Measurements from ENCODE around the gene NUP88.
"Not testable (repeated sequence)": the region's sequence is repeated elsewhere in the genome, so short reads cannot be mapped to it uniquely, and the experiment has no call there.

The NUP88 gene

GRCh38 chr17:5419356-5419958 lies at the start of gene NUP88:
NUP88 (minus strand) TSS chr17:5419662; CDS start chr17:5419650, 12 bp downstream.
- DNase-seq = peak; percentile 96

DNA sequence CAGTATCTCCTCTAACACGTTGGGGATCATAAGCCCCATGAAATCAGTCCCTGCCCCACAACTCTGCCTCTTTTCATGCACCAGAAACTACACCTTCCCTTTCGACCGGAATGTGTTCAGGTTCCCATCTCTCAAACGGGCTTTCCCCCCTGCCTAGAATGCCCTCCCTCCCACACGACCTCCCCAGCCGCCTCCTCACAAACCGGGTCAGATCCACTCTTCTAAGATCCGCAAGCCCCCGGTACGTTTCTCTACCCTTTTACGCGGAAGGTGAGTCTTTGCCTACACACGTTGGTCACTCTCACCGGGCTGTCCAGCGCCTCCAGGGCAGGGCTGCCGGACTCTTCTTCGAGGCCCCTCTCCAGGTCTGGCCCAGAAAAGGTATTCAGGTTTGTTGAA lies 48.6 kb upstream of the NUP88 start:
- DNase-seq = peak; percentile 4

DNA sequence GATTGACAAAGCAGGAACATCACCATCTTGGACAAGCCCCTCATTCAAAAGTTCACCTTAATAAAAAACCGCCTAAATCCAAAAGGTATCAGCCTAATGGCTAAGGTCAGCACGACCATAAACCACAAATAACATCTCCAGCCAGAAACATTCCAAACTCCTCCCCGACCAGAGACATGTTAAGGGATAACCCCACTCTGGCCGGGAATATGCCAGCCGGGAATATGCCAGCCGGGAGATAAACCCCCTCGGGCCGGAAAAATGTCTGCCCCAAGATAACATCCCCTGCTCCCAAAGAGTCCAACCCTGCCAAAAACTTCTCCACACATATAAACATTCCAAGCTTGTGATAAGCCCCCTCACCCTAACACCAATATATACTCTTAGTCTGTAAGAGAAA lies 48.0 kb upstream of the NUP88 start:
- no peak for DNase-seq

DNA sequence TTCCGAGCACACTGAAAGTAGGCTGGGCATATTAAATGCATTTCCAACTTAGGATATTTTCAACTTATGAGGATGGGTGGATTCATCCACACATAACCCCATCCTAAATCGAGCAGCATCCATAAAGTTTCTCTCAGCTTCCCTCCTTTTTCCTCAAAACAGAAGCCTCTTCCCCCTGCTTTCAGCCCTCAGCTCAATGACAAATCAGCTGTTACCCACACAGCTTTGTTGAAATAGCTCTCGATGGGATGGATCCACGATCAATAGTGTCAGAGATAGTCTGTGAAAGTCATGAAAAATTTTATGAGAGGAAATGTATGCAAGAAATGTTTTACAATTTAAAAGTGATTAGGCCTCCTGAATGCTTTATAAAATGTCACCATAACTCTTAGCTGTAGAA lies 46.8 kb upstream of the NUP88 start:
- no peak for DNase-seq

DNA sequence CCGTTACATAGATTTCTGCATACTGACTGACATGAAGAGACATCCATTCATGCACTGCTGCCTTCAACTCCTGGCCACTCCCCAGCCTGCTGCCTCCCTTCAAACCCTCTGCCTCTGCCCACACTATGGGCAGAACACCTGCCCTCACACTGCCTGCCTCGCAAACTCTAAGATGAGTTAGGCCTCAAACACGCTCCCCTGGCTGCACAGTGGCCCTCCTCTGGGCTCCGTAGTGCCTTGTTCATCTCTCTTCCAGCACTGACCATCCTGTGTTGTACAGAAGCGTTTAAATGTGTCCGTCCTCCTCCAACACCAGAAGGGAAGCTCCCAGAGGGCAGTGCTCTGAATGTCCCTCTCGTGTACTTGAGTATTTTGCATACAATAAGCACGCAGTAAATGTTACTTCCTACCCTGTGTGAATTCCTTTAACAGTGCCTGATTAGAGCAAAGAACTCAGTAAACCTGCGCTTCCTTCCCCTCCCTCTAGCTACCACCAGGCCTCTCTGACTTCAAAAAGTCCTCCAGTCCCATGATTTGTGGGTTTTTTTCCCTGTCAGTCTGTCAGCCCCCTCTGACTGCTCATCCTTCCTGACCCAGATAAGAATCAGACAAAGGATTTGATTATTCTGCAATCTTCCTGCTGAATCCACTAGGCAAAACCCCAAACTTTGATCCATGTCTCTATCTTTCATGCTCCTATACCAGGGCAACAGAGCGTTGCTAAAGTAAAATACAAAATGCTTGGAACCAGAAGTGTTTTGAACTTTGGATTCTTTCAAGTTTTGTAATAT lies 45.5 kb upstream of the NUP88 start:
- DNase-seq = no peak

DNA sequence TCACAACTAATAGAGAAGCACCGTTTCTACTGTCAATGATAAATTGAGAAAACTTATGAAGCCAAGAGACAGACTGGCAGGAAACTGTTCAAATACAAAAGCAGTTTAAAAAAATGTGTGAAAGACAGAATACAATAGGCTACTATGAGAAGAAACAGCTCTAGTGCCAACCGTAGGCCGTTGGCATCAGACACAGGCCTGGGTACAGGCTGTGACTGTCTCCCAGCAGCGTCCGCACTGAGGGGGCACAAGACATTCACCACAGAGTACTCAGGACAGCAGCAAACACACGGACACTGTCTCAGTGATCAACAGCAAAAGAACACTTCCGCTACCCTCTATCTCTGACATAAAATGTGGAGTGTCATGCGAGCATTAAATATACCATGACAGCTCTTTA lies 27.3 kb upstream of the NUP88 start:
- DNase-seq = no peak

DNA sequence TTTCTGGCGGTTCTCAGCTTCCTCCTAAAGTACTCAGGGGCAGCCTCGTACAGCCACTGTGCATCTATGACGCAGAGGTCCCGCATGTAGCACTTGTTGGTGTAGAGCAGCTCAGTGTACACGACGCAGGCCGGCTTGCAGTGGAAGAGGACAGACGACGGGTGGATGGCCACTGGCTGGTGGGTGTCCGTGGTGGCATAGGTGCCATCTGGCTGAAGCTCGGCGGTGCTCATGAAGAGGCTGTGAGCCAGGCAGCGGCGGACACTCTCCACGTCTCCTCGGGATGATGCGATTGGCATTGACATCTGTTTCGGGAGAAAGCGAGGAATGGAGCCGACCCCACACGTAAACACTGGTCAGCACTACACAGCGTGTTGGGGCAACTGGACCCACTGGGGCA lies 24.7 kb upstream of the NUP88 start:
- DNase-seq = no peak

DNA sequence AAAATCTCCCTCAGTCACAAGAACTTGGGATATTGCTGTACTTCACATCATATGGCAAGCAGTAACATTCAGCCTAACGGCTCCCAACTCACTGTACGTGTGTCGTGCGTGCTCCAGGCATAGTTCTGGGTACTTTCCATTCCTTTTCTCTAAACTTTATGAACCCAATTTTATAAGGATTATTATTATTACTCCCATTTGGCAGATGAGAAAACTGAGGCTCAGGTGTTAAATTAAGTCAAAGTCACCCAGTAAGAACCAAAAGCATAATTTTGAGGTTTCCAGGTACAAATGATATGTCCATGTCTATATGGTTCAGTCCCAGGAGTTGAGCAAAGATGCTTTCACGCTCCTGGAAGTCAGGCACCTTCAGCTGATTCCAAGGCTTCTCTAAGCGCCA lies 24.3 kb upstream of the NUP88 start:
- DNase-seq = no peak

DNA sequence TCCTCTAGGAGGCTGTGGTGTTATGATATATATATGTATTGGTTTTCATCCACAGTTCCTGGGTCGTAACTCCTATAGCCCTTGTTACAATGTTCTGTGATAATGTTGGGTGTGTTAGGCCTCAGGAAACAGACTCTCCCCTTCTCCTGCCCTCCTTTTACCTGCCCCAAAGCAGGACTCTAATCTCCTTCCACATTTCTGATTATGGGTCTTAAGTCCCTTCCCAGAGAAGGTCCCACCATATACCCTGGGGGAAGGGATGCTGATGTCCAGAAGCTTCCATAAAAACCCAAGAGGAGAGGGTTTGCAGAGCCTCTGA lies 19.9 kb upstream of the NUP88 start:
- DNase-seq = no peak

DNA sequence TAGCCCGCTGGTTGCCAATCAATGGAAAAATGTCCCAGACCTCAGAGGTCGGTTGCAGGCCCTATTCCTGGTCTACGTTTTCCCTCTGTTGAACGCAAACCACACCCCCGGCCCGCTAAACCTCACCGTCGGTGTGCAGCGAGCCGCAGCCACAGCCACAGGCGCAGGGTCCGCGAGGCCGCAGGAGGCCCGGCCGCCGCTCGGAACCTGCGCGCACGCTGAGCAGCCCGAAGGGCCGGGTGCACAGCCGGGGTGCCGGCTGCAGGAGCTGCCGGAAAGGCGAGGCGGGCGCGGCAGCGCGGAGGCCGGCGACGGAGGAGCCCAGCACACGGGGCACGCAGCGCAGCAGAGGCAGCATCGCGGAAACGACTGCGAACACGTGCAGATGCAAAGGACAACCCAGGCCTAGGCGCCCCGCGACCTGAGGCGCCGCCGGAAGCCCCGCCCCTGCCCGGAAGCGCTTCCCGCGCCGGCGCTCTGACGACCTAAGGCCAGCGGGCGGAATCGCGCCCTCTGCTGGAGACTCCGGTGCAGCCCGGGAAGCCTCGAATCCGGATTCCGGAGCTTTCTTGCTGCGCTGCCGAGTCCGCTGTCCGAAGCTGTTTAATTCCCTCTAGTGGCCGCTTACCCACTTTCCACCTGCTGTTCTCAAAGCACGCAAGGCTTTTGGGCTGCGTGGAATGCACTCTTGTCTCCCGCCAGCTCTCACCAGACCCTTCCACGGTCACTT lies 19.4 kb upstream of the NUP88 start, which contains the start of gene C1QBP:
Gene C1QBP (minus strand): TSS at position 440 of the 730 bp plus-strand sequence. CDS start 82 bp downstream, at position 358.
- peak; percentile 77 for DNase-seq

GRCh38 chr17:5437721-5438317 lies 18.4 kb upstream of the NUP88 start:
- no peak for DNase-seq

DNA sequence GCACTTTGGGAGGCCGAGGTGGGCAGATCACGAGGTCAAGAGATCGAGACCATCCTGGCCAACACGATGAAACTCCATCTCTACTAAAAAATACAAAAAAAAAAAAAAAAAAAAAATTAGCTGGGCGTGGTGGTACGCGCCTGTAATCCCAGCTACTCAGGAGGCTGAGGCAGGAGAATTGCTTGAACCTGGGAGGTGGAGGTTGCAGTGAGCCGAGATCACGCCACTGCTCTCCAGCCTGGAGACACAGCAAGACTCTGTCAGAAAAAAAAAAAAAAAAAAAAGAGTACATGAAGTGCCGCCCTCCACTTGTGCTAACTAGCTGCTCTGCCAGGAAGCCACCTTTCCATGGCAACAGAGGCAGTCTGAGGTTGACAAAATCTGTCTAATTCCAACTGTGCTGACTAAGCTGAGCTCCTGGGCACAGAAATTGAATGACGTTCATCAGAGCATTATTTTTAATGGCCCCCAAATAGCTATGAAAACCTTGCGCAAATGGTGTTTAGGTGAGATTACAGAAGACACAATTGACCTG lies 16.4 kb upstream of the NUP88 start:
- not testable (repeated sequence) for DNase-seq

GRCh38 chr17:5434984-5435383 lies 15.5 kb upstream of the NUP88 start:
- DNase-seq = no peak

GRCh38 chr17:5431949-5432556 lies 12.6 kb upstream of the NUP88 start:
- no peak for DNase-seq

- not testable (repeated sequence) for DNase-seq
These were observed 11.8 kb upstream of the NUP88 start for GRCh38 chr17:5431234-5431633.

DNA sequence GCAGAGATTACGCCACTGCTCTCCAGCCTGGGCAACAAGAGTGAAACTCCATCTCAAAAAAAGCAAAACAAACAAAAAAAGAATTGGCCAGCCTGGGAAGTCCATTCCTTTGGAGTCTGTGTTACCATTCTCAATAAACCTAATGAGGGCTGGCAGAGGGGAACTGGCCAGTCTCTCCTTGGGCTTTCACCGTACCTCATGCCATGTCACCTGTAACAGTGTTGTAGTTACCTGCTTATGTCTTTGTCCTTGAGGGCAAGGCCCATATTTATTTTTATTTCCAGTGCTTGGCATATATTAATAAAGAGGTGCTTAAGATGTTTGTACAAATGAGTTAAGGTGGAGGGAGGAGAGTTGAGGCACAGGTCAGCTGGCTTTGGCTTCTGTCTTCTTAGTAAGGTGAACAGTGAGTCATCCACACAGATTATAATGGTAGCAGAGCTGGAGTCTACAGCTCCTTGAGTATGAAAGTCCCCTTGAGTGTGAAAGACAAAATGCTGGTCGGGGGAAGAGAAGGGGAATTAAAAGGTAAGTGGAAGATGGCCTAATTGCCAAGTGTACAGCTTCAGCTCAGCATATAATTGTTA lies 11.0 kb upstream of the NUP88 start:
- DNase-seq = no peak

GRCh38 chr17:5429191-5429887 lies 9.9 kb upstream of the NUP88 start:
- DNase-seq = no peak

- DNase-seq = no peak
These were observed 6.4 kb upstream of the NUP88 start for GRCh38 chr17:5425826-5426225.

DNA sequence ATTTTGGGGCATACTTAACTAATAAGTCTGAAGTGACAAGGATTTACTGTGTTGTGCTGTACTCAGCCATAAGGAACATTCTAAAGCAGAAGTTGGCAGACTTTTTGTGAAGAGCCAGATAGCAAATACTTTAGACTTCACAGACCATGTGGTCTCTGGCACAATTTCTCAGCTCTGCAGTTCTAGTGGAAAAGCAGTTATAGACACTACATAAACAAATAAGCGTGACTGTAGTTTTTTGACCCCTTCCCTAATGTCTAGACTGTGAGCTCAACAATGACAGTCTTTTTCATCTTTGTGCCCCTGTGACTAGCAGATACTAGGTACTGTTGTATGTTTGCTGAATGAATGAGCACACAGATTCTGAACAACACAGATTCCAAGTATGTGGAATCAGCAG lies 5.4 kb upstream of the NUP88 start:
- DNase-seq = no peak

GRCh38 chr17:5422505-5422904 lies 3.0 kb upstream of the NUP88 start:
- no peak for DNase-seq

DNA sequence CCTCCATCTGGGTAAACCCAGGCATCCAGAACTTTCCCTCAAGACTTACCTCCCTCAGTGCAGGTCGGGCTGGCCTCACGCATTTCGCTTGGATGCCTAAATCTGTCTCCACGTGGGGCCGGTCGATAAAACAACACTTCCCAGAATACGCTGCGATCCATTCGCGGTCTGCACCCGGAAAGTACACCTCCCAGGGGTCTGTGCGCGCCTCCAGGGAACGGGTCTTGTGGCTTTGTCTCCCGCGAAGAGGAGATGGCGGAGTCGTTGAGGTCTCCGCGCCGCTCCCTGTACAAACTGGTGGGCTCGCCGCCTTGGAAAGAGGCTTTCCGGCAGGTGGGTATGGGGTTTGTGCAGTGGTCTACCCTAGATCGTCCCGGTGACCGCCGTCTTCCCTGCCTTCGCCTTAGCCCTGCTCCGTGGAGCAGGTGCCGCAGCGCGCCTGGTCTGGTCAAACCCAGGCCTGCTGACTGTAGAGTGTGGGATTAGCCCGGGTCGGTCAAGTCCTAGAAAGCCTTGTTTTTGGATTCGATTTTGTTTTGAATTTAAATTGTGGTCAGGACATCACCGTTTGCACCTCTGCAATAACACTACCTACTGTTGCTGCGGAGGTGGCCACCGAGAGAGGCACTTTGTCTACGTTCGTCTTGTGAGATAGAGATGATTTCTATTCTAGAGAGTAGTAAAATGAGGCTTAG lies 644 bp upstream of the NUP88 start, which contains the start of gene RPAIN:
Gene RPAIN (plus strand): TSS at position 224 of the 695 bp plus-strand sequence. CDS start 29 bp downstream, at position 253.
- DNase-seq = peak; percentile 93

Data from NCI-H1092 treated with DMSO at 0.1 percent for 48 hours (cell line).